ENCODE measurements around the gene LCN1.
"Not testable (repeated sequence)": the region's sequence is repeated elsewhere in the genome, so short reads cannot be mapped to it uniquely, and the experiment has no call there.

Gene LCN1

GRCh38 chr9:135512904-135513303 lies 8.3 kb upstream of the LCN1 start:
- no peak overlapping the region for H3K4me3 ChIP-seq (replicated peaks in 1 of 2; ENCODE audit: low read depth in 2 of 2, low read length in 2 of 2)
- DNase-seq (ENCODE audit: low read depth in 2 of 2), result peak in 1 of 2 donors; percentile 54
- no peak for TF ChIP-seq CTCF (IDR thresholded peaks at IDR 0.05; ENCODE audit: low read depth, low read length)

GRCh38 chr9:135513351-135513846 lies 7.8 kb upstream of the LCN1 start:
- no peak for TF ChIP-seq CTCF (IDR thresholded peaks at IDR 0.05; ENCODE audit: low read depth, low read length)
- H3K4me3 ChIP-seq (replicated peaks in 1 of 2; ENCODE audit: low read depth in 2 of 2, low read length in 2 of 2), result no peak overlapping the region
- DNase-seq (ENCODE audit: low read depth in 2 of 2), result peak in 1 of 2 donors; percentile 56

GRCh38 chr9:135513906-135514305 lies 7.3 kb upstream of the LCN1 start:
- H3K4me3 ChIP-seq (replicated peaks in 1 of 2; ENCODE audit: low read depth in 2 of 2, low read length in 2 of 2); DNase-seq (ENCODE audit: low read depth in 2 of 2): not testable (repeated sequence)

- no peak overlapping the region for H3K4me3 ChIP-seq (replicated peaks in 1 of 2; ENCODE audit: low read depth in 2 of 2, low read length in 2 of 2)
- DNase-seq (ENCODE audit: low read depth in 2 of 2), result no peak
- TF ChIP-seq CTCF (IDR thresholded peaks at IDR 0.05; ENCODE audit: low read depth, low read length), result no peak
These were observed 6.7 kb upstream of the LCN1 start for GRCh38 chr9:135514342-135515082.

- no peak for TF ChIP-seq CTCF (IDR thresholded peaks at IDR 0.05; ENCODE audit: low read depth, low read length)
- no peak overlapping the region for H3K4me3 ChIP-seq (replicated peaks in 1 of 2; ENCODE audit: low read depth in 2 of 2, low read length in 2 of 2)
- no peak for DNase-seq (ENCODE audit: low read depth in 2 of 2)
These were observed 5.9 kb upstream of the LCN1 start for GRCh38 chr9:135515083-135515951.

GRCh38 chr9:135516132-135516860 lies 4.9 kb upstream of the LCN1 start:
- peak in 1 of 2 donors; percentile 34 for DNase-seq (ENCODE audit: low read depth in 2 of 2)
- no peak overlapping the region for H3K4me3 ChIP-seq (replicated peaks in 1 of 2; ENCODE audit: low read depth in 2 of 2, low read length in 2 of 2)
- no peak for TF ChIP-seq CTCF (IDR thresholded peaks at IDR 0.05; ENCODE audit: low read depth, low read length)

Data from cardiac fibroblast (primary cell).